B cell (primary cell): Measurements from ENCODE around the gene STAT4. TPM values are rescaled to one million over a fixed set of nuclear protein-coding genes. Genes with fewer than 3 reads are reported as not detected.

ENCODE experiments used
- ATAC-seq: fragments of 200-7000 bp; cut with Tn5 transposase; one replicate; pipeline ENCODE4 v1.10.0; 2021; ENCODE audit warnings: low read depth, mild to moderate bottlenecking, moderate number of reproducible peaks, moderate library complexity
- CTCF ChIA-PET: fragments of 350-600 bp; sonication (Branson Sonifier 250); formaldehyde crosslinking; loops from one replicate; lab custom pipeline; 2021; ENCODE audit warnings: antibody characterized with exemption, inconsistent platforms; lab: Charles Lee
- POLR2A ChIA-PET: fragments of 350-600 bp; sonication (Branson Sonifier 250); formaldehyde crosslinking; loops from one replicate; lab custom pipeline; 2021; ENCODE audit warnings: antibody characterized with exemption; lab: Charles Lee
- DNase-seq: peaks from one replicate; pipeline ENCODE4 v3.0.0; 2013
- H2AFZ ChIP-seq: 2 replicates; pipeline ENCODE4 v1.6.1; 2012; ENCODE audit warnings: mild to moderate bottlenecking, low read depth, low read length; ENCODE audit not compliant: insufficient read depth, poor library complexity, severe bottlenecking
- H3K27ac ChIP-seq, 2 donors: 1 replicate in 1 of 2; 2 replicates in 1 of 2; pipeline ENCODE4 v1.5.1; 2012 to 2013; ENCODE audit warnings: low read length in 2 of 2, mild to moderate bottlenecking in 2 of 2, moderate library complexity in 1 of 2
- H3K27me3 ChIP-seq, 4 experiments: fragments of 200-600 bp in 1 of 4; sonication (generic) in 1 of 4; replicated peaks in 1 of 4; 1 replicate in 2 of 4; 2 replicates in 2 of 4; pipeline versions ENCODE4 v1.6.1 to v1.7.0; 2013 to 2016; ENCODE audit warnings: low read length in 3 of 4, mild to moderate bottlenecking in 2 of 4, mixed read lengths in 1 of 4, moderate library complexity in 1 of 4; ENCODE audit not compliant: insufficient read depth in 4 of 4, control insufficient read depth in 3 of 4; ENCODE audit errors: control extremely low read depth in 1 of 4
- H3K36me3 ChIP-seq, 2 experiments: replicated peaks in 1 of 2; 1 replicate in 1 of 2; 2 replicates in 1 of 2; pipeline versions ENCODE4 v1.6.1 to v1.7.1; 2013; ENCODE audit warnings: low read length in 1 of 2; ENCODE audit not compliant: insufficient read depth in 2 of 2, control insufficient read depth in 1 of 2; ENCODE audit errors: control extremely low read depth in 1 of 2, extremely low read depth in 1 of 2
- H3K4me1 ChIP-seq, 2 donors: fragments of 200-600 bp in 1 of 2; sonication (generic) in 1 of 2; 1 replicate in 1 of 2; 2 replicates in 1 of 2; pipeline versions ENCODE4 v1.5.1 to v1.6.1; 2013 to 2017; ENCODE audit warnings: low read length in 2 of 2; ENCODE audit not compliant: control insufficient read depth in 2 of 2, insufficient read depth in 2 of 2
- H3K4me2 ChIP-seq: replicated peaks from 2 replicates; pipeline ENCODE3; 2012; ENCODE audit warnings: mild to moderate bottlenecking, low read depth, low read length; ENCODE audit not compliant: poor library complexity, severe bottlenecking
- H3K4me3 ChIP-seq, 5 experiments: fragments of 200-600 bp in 1 of 5; sonication (generic) in 1 of 5; 1 replicate in 3 of 5; 2 replicates in 2 of 5; pipeline versions ENCODE4 v1.5.1 to v1.7.0; 2011 to 2016; ENCODE audit warnings: low read length in 4 of 5, mild to moderate bottlenecking in 4 of 5, low read depth in 2 of 5, control low read depth in 1 of 5, moderate library complexity in 1 of 5; ENCODE audit not compliant: insufficient read depth in 1 of 5; ENCODE audit errors: control extremely low read depth in 1 of 5, extremely low read depth in 1 of 5
- H3K79me2 ChIP-seq: fragments of 200-600 bp; sonication (generic); one replicate; pipeline ENCODE4 v1.6.0; 2016; ENCODE audit warnings: low read length; ENCODE audit not compliant: control insufficient read depth, insufficient read depth
- H3K9ac ChIP-seq: fragments of 200-600 bp; sonication (generic); 2 replicates; pipeline ENCODE4 v1.6.1; 2017; ENCODE audit warnings: mild to moderate bottlenecking, low read length, moderate library complexity
- H3K9me3 ChIP-seq, 3 donors: one replicate each; pipeline versions ENCODE4 v1.6.1 to v1.7.1; 2013; ENCODE audit warnings: low read length in 2 of 3; ENCODE audit not compliant: control insufficient read depth in 2 of 3, insufficient read depth in 1 of 3; ENCODE audit errors: control extremely low read depth in 1 of 3
- H4K20me1 ChIP-seq: 2 replicates; pipeline ENCODE4 v1.6.0; 2012; ENCODE audit warnings: mild to moderate bottlenecking, low read length; ENCODE audit not compliant: insufficient read depth, control insufficient read depth, poor library complexity, severe bottlenecking
- H3K27ac Mint-ChIP-seq: one replicate; pipeline ENCODE4 v1.8.0; 2021; ENCODE audit warnings: mixed read lengths
- H3K27me3 Mint-ChIP-seq: one replicate; pipeline ENCODE4 v1.8.0; 2021; ENCODE audit warnings: mixed read lengths
- H3K4me1 Mint-ChIP-seq: one replicate; pipeline ENCODE4 v1.8.0; 2021; ENCODE audit warnings: mixed read lengths
- H3K4me3 Mint-ChIP-seq: one replicate; pipeline ENCODE4 v1.8.0; 2021; ENCODE audit warnings: mixed read lengths
- H3K9me3 Mint-ChIP-seq: one replicate; pipeline ENCODE4 v1.8.0; 2022; ENCODE audit warnings: mixed read lengths; ENCODE audit not compliant: insufficient read depth
- EZH2 ChIP-seq: IDR thresholded peaks from 2 replicates; pipeline ENCODE4 v1.6.1; 2012; ENCODE audit warnings: borderline replicate concordance, low read depth, mild to moderate bottlenecking, moderate library complexity, low read length; ENCODE audit not compliant: insufficient read depth, poor library complexity, severe bottlenecking
- WGBS: methylation state at CpG from one replicate; pipeline ENCODE4 v1.1.5; 2013; ENCODE audit warnings: missing lambda C conversion rate; ENCODE audit not compliant: insufficient coverage; 5-methylcytosine and 5-hydroxymethylcytosine counted together
- intact Hi-C: fragments of 100-400 bp; cut with micrococcal nuclease; formaldehyde crosslinking; loops from one replicate; pipeline ENCODE4 v1.10.0; 2022
- polyA plus RNA-seq: library from polyadenylated mRNA; depleted of rRNA; stranded (reverse); fragments of >200 nt; gene quantifications from 2 replicates; pipeline ENCODE4 v1.2.3, GENCODE V29; 2012
- total RNA-seq, 2 donors: library from RNA; stranded (reverse); fragments of 120-200 nt in 1 of 2; gene quantifications; 1 replicate in 1 of 2; 2 replicates in 1 of 2; pipeline versions ENCODE4 v1.2.3 to v1.2.4, GENCODE V29; 2013 to 2022
- TF ChIP-seq, protein P1 (sequence below): fragments of 200-600 bp; IDR thresholded peaks from one replicate; pipeline ENCODE4 v1.8.0; 2022; ENCODE audit warnings: antibody characterized with exemption, mild to moderate bottlenecking

The STAT4 gene
- total and polyA plus RNA-seq, 2 donors (not counting 1 experiment from before 2014, with no cell fraction given): 2.0 to 62.1 TPM

DNA sequence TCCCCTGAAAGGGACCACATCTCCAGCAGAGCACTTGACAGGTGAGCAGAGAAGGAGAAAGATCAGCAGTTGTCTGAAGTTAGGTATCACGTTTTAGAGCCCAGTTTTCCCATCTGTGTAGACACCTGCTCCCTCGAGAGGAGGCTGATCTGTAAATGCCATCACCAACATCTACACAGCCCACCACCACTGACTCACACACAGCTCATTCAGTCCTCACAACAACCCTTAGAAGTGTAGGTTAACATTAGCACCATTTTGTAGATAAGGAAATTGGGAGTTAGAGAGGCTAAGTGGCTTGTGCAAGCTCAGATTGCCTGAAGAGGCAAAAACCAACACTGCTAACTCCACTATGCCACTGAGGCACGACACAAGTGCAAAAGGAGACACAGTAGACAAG lies 99.6 kb downstream of the STAT4 start:
- no peak overlapping the region for H2AFZ ChIP-seq
- WGBS: no CpG with 5 or more reads among the region's 3 CpGs
- CTCF ChIA-PET: interaction anchor here (0.7 to 9.6 kb wide), 21 partner anchors 12 to 1111 kb away, joined by 3 to 418 read pairs (median 7); partner anchors contain the start of gene STAT4
- H3K27me3 ChIP-seq: peaks cover 0 to 10% (median 4%) of the 10 kb centered on the region in 4 experiments
- Mint-ChIP-seq H3K27me3 (peaks cover 20% of the 10 kb centered on the region), H3K4me1 (no peaks in the 10 kb centered on the region), H3K9me3 (no peaks in the 10 kb centered on the region), H3K27ac (no peak overlapping the region), H3K4me3 (no peak overlapping the region)
- ATAC-seq (no peak), DNase-seq (no peak)
- H3K9ac ChIP-seq: no peak overlapping the region
- POLR2A ChIA-PET: no interaction called here
- intact Hi-C loops: loop anchor here (10.0 kb wide), 1 partner anchor 254 kb away; no protein-coding TSS in a partner anchor
- no peak overlapping the region for H3K4me2 ChIP-seq
- H3K4me1 ChIP-seq: peaks cover 6 to 10% of the 10 kb centered on the region in 2 donors
- no peaks in the 10 kb centered on the region for H3K36me3 ChIP-seq
- no peaks in the 10 kb centered on the region for H3K9me3 ChIP-seq
- H3K4me3 ChIP-seq: no peak overlapping the region
- H4K20me1 ChIP-seq: no peaks in the 10 kb centered on the region
- TF ChIP-seq, protein P1, sequence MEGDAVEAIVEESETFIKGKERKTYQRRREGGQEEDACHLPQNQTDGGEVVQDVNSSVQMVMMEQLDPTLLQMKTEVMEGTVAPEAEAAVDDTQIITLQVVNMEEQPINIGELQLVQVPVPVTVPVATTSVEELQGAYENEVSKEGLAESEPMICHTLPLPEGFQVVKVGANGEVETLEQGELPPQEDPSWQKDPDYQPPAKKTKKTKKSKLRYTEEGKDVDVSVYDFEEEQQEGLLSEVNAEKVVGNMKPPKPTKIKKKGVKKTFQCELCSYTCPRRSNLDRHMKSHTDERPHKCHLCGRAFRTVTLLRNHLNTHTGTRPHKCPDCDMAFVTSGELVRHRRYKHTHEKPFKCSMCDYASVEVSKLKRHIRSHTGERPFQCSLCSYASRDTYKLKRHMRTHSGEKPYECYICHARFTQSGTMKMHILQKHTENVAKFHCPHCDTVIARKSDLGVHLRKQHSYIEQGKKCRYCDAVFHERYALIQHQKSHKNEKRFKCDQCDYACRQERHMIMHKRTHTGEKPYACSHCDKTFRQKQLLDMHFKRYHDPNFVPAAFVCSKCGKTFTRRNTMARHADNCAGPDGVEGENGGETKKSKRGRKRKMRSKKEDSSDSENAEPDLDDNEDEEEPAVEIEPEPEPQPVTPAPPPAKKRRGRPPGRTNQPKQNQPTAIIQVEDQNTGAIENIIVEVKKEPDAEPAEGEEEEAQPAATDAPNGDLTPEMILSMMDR: no peak
- TF ChIP-seq EZH2: no peak
- no peaks in the 10 kb centered on the region for H3K79me2 ChIP-seq
- H3K27ac ChIP-seq: no peak overlapping the region

DNA sequence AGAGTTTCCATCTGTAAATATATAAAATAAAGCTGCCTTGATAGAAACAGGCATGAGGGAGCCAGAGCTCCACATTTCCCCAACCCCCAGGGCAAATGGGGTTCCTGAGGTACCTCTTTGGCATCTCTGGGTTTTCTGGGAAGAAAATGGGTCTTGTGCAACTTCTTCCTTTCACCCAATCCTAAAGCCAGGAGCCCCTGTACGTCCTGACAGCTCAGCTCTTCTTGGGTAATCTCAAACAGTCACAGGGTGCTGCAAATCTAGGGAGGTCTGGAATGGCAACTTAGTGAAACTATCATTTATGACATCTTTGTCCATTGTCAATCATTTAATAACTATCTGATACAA lies 100.2 kb downstream of the STAT4 start:
- no peak overlapping the region for H3K27ac Mint-ChIP-seq
- H3K4me3 ChIP-seq: no peak overlapping the region
- H3K27ac ChIP-seq: no peak overlapping the region
- H3K36me3 ChIP-seq: no peaks in the 10 kb centered on the region
- no peak overlapping the region for H2AFZ ChIP-seq
- no CpG with 5 or more reads among the region's 1 CpG for WGBS
- H3K27me3 Mint-ChIP-seq: peaks cover 23% of the 10 kb centered on the region
- no peak for DNase-seq
- intact Hi-C loops: loop anchor here (10.0 kb wide), 1 partner anchor 254 kb away; no protein-coding TSS in a partner anchor
- ATAC-seq: no peak
- H3K9me3 ChIP-seq: no peaks in the 10 kb centered on the region
- H4K20me1 ChIP-seq: no peaks in the 10 kb centered on the region
- peaks cover 0 to 10% (median 4%) of the 10 kb centered on the region in 4 experiments for H3K27me3 ChIP-seq
- H3K9ac ChIP-seq: no peak overlapping the region
- CTCF ChIA-PET: interaction anchor here (0.7 to 9.6 kb wide), 11 partner anchors 15 to 474 kb away, joined by 3 to 418 read pairs (median 17); partner anchors contain the start of gene STAT4
- no peaks in the 10 kb centered on the region for H3K4me1 Mint-ChIP-seq
- peaks cover 6 to 10% of the 10 kb centered on the region in 2 donors for H3K4me1 ChIP-seq
- POLR2A ChIA-PET: no interaction called here
- TF ChIP-seq, protein P1: no peak
- TF ChIP-seq EZH2: no peak
- no peaks in the 10 kb centered on the region for H3K9me3 Mint-ChIP-seq
- H3K4me3 Mint-ChIP-seq: peak overlapping the region; percentile 3
- H3K79me2 ChIP-seq: no peaks in the 10 kb centered on the region
- no peak overlapping the region for H3K4me2 ChIP-seq
